Body of pancreas (tissue), 4 donors: Measurements from ENCODE around the gene RBMS2.

Experiments used
- CTCF ChIP-seq, 7 experiments: fragments of 450-650 bp in 4 of 7; fragments of 200-600 bp in 3 of 7; sonication (generic) in 3 of 7; IDR thresholded peaks; one replicate each; pipeline ENCODE4 v1.5.1; 2016 to 2019; ENCODE audit warnings: antibody characterized with exemption in 7 of 7
- POLR2A ChIP-seq, 3 donors: fragments of 450-650 bp; IDR thresholded peaks; one replicate each; pipeline ENCODE4 v1.6.1; 2016; ENCODE audit warnings: antibody characterized with exemption in 3 of 3, mild to moderate bottlenecking in 2 of 3

DNA sequence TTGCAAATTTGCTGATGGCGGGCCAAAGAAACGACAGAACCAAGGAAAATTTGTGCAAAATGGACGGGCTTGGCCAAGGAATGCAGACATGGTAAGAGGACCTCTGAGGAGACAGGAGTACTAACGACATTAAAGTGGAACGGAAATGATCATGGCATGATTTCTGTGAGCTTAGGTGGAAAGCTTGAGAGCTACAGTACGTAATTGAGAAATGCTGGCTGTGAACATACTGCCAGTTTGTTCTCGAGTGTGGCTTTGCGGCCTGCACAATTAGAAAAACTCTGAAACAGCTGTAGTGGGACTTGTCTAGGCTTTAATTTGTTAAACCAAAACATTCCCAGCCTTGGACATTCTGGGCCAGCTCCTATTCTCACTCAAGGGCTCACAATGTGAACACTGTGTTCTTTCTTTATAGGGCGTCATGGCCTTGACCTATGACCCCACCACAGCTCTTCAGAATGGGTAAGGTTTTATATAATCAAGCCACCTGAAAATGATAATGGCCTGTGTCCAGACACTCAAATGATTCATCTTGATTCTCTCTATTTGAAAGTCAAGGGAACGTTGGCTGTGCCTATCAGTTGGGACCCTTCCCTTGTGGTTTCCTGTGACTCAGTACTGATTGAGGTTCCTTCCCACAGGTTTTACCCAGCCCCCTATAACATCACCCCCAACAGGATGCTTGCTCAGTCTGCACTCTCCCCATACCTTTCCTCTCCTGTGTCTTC is 60.0 kb downstream of the RBMS2 start:
- TF ChIP-seq CTCF (IDR thresholded peaks at IDR 0.05) (no peak), POLR2A (IDR thresholded peaks at IDR 0.05) (no peak)
